HL-60 (cell line): ENCODE measurements around the gene DEGS2.

Experiments used
- GABPA ChIP-seq: IDR thresholded peaks from 2 replicates; pipeline ENCODE4 v1.6.1; 2012; ENCODE audit warnings: low read depth
- POLR2AphosphoS5 ChIP-seq: IDR thresholded peaks from 2 replicates; pipeline ENCODE4 v1.6.1; 2012; ENCODE audit warnings: low read depth
- SPI1 ChIP-seq: IDR thresholded peaks from 2 replicates; pipeline ENCODE4 v1.6.1; 2012; ENCODE audit warnings: low read depth, mild to moderate bottlenecking, borderline replicate concordance
- TF ChIP-seq, protein P1 (sequence below): IDR thresholded peaks from one replicate; pipeline ENCODE4 v1.5.1; 2011; ENCODE audit warnings: low read length, control low read depth, inconsistent platforms; ENCODE audit not compliant: insufficient read depth

GRCh38 chr14:100144996-100145646 is 14.3 kb downstream of the DEGS2 start:
- TF ChIP-seq, protein P1, sequence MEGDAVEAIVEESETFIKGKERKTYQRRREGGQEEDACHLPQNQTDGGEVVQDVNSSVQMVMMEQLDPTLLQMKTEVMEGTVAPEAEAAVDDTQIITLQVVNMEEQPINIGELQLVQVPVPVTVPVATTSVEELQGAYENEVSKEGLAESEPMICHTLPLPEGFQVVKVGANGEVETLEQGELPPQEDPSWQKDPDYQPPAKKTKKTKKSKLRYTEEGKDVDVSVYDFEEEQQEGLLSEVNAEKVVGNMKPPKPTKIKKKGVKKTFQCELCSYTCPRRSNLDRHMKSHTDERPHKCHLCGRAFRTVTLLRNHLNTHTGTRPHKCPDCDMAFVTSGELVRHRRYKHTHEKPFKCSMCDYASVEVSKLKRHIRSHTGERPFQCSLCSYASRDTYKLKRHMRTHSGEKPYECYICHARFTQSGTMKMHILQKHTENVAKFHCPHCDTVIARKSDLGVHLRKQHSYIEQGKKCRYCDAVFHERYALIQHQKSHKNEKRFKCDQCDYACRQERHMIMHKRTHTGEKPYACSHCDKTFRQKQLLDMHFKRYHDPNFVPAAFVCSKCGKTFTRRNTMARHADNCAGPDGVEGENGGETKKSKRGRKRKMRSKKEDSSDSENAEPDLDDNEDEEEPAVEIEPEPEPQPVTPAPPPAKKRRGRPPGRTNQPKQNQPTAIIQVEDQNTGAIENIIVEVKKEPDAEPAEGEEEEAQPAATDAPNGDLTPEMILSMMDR: no peak
- no peak for TF ChIP-seq POLR2AphosphoS5
- TF ChIP-seq GABPA: no peak
- no peak for TF ChIP-seq SPI1
